Neuronal stem cell (in vitro differentiated cells): ENCODE results near the gene CAMTA1.
"Not testable (repeated sequence)": the region's sequence is repeated elsewhere in the genome, so short reads cannot be mapped to it uniquely, and the experiment has no call there.

ENCODE experiments used
- DNase-seq: peaks from one replicate; pipeline ENCODE4 v3.0.0-alpha.2; 2013; ENCODE audit warnings: low spot score
- H2AFZ ChIP-seq: one replicate; pipeline ENCODE4 v1.6.1; 2013; ENCODE audit warnings: mild to moderate bottlenecking, low read length, inconsistent platforms
- H2AK5ac ChIP-seq: 2 replicates; pipeline ENCODE4 v1.6.1; 2013; ENCODE audit warnings: low read depth, mild to moderate bottlenecking, inconsistent platforms, low read length, moderate library complexity, mixed read lengths
- H2BK120ac ChIP-seq: 2 replicates; pipeline ENCODE4 v1.6.1; 2013; ENCODE audit warnings: low read depth, mild to moderate bottlenecking, inconsistent platforms, low read length, moderate library complexity, mixed read lengths
- H2BK12ac ChIP-seq: one replicate; pipeline ENCODE4 v1.6.1; 2013; ENCODE audit warnings: low read length, inconsistent platforms
- H2BK15ac ChIP-seq: 2 replicates; pipeline ENCODE4 v1.6.1; 2013; ENCODE audit warnings: mild to moderate bottlenecking, low read length, inconsistent platforms, mixed read lengths
- H2BK5ac ChIP-seq: one replicate; pipeline ENCODE4 v1.6.1; 2013; ENCODE audit warnings: inconsistent platforms, mild to moderate bottlenecking, low read length, moderate library complexity
- H3K14ac ChIP-seq: one replicate; pipeline ENCODE4 v1.6.1; 2013; ENCODE audit warnings: low read length, inconsistent platforms
- H3K18ac ChIP-seq: 2 replicates; pipeline ENCODE4 v1.6.1; 2013; ENCODE audit warnings: low read length, inconsistent platforms
- H3K23ac ChIP-seq: 2 replicates; pipeline ENCODE4 v1.6.1; 2013; ENCODE audit warnings: low read depth, mild to moderate bottlenecking, mixed read lengths, low read length, inconsistent platforms; ENCODE audit not compliant: poor library complexity
- H3K27ac ChIP-seq: replicated peaks from 3 replicates; pipeline ENCODE4 v1.5.1; 2013; ENCODE audit warnings: low read length, inconsistent platforms
- H3K27me3 ChIP-seq, 3 experiments: 2 replicates each; pipeline ENCODE4 v1.6.1; 2013; ENCODE audit warnings: low read length in 3 of 3, mild to moderate bottlenecking in 2 of 3, inconsistent platforms in 1 of 3, low read depth in 1 of 3, mixed read lengths in 1 of 3, moderate library complexity in 1 of 3; ENCODE audit not compliant: control insufficient read depth in 3 of 3, insufficient read depth in 3 of 3
- H3K36me3 ChIP-seq, 2 donors: replicated peaks in 1 of 2; 2 replicates each; pipeline ENCODE4 v1.6.1; 2013; ENCODE audit warnings: low read length in 2 of 2; ENCODE audit not compliant: control insufficient read depth in 2 of 2, insufficient read depth in 2 of 2
- H3K4ac ChIP-seq: 2 replicates; pipeline ENCODE4 v1.6.1; 2013; ENCODE audit warnings: inconsistent platforms, mild to moderate bottlenecking, low read length, moderate library complexity
- H3K4me1 ChIP-seq, 2 donors: 1 replicate in 1 of 2; 2 replicates in 1 of 2; pipeline ENCODE4 v1.6.1; 2013; ENCODE audit warnings: low read length in 2 of 2, low read depth in 1 of 2; ENCODE audit not compliant: control insufficient read depth in 2 of 2, insufficient read depth in 1 of 2
- H3K4me2 ChIP-seq: one replicate; pipeline ENCODE4 v1.6.1; 2013; ENCODE audit warnings: mild to moderate bottlenecking, low read length, inconsistent platforms; ENCODE audit not compliant: insufficient read depth, poor library complexity, severe bottlenecking
- H3K4me3 ChIP-seq, 2 donors: 2 replicates each; pipeline ENCODE4 v1.5.1; 2013; ENCODE audit warnings: low read length in 2 of 2, mild to moderate bottlenecking in 2 of 2, inconsistent platforms in 1 of 2, moderate library complexity in 1 of 2
- H3K79me1 ChIP-seq: one replicate; pipeline ENCODE4 v1.6.1; 2013; ENCODE audit warnings: low read depth, mild to moderate bottlenecking, inconsistent platforms, low read length, moderate library complexity
- H3K9ac ChIP-seq: one replicate; pipeline ENCODE4 v1.6.1; 2013; ENCODE audit warnings: mild to moderate bottlenecking, low read depth, low read length, inconsistent platforms; ENCODE audit not compliant: poor library complexity
- H3K9me3 ChIP-seq, 2 donors: replicated peaks in 1 of 2; 2 replicates each; pipeline versions ENCODE3 to v1.6.1; 2013; ENCODE audit warnings: low read length in 2 of 2, mild to moderate bottlenecking in 2 of 2, inconsistent platforms in 1 of 2, low read depth in 1 of 2, mixed read lengths in 1 of 2, moderate library complexity in 1 of 2; ENCODE audit not compliant: control insufficient read depth in 2 of 2, insufficient read depth in 1 of 2
- H4K8ac ChIP-seq: one replicate; pipeline ENCODE4 v1.6.1; 2013; ENCODE audit warnings: low read depth, mild to moderate bottlenecking, inconsistent platforms, low read length, moderate library complexity
- H4K91ac ChIP-seq: one replicate; pipeline ENCODE4 v1.6.1; 2013; ENCODE audit warnings: low read length, low read depth, mild to moderate bottlenecking, inconsistent platforms; ENCODE audit not compliant: poor library complexity
- WGBS, 2 donors: extraction: QIAGEN DNeasy Blood & Tissue Kit; methylation state at CpG; one replicate each; pipeline ENCODE4 v1.1.7; 2013; ENCODE audit warnings: missing lambda C conversion rate in 2 of 2, mixed read lengths in 1 of 2; ENCODE audit not compliant: insufficient read length in 2 of 2, insufficient replicate concordance in 1 of 2; ENCODE audit errors: extremely low coverage in 2 of 2; 5-methylcytosine and 5-hydroxymethylcytosine counted together

CAMTA1 gene

GRCh38 chr1:6921506-6921905, 136.3 kb downstream of the CAMTA1 start:
- H3K9ac ChIP-seq, H2BK5ac ChIP-seq, H3K4ac ChIP-seq, H2AK5ac ChIP-seq, H2BK12ac ChIP-seq, H3K4me2 ChIP-seq, H3K18ac ChIP-seq, H2BK15ac ChIP-seq, H3K14ac ChIP-seq, DNase-seq, H3K23ac ChIP-seq, H3K4me3 ChIP-seq, H2BK120ac ChIP-seq, H4K8ac ChIP-seq, H3K4me1 ChIP-seq, H3K27ac ChIP-seq, H2AFZ ChIP-seq, H3K36me3 ChIP-seq, H4K91ac ChIP-seq, H3K79me1 ChIP-seq: not testable (repeated sequence)
- H3K9me3 ChIP-seq, result peaks cover 0 to 11% of the 10 kb centered on the region in 2 donors
- no CpG with 5 or more reads among the region's 5 CpGs for WGBS, 2 donors
- H3K27me3 ChIP-seq, result peaks cover 0 to 16% (median 0%) of the 10 kb centered on the region in 3 experiments

GRCh38 chr1:6922096-6922931, 137.1 kb downstream of the CAMTA1 start:
- peaks cover 2 to 9% of the 10 kb centered on the region in 2 donors for H3K4me1 ChIP-seq
- no peak overlapping the region for H3K14ac ChIP-seq
- no peak overlapping the region for H4K91ac ChIP-seq
- no peaks in the 10 kb centered on the region for H3K36me3 ChIP-seq
- no peak overlapping the region for H2BK5ac ChIP-seq
- DNase-seq, result no peak
- no peak overlapping the region for H2BK15ac ChIP-seq
- peak overlapping the region; percentile 21 for H2AFZ ChIP-seq
- no peak overlapping the region for H3K27ac ChIP-seq
- peaks cover 0 to 14% (median 0%) of the 10 kb centered on the region in 3 experiments for H3K27me3 ChIP-seq
- no CpG with 5 or more reads among the region's 8 CpGs for WGBS, 2 donors
- no peak overlapping the region for H2BK120ac ChIP-seq
- no peak overlapping the region for H4K8ac ChIP-seq
- H2AK5ac ChIP-seq, result no peak overlapping the region
- H3K9me3 ChIP-seq, result peaks cover 0 to 11% of the 10 kb centered on the region in 2 donors
- no peak overlapping the region for H2BK12ac ChIP-seq
- H3K4me2 ChIP-seq, result no peak overlapping the region
- no peak overlapping the region for H3K18ac ChIP-seq
- H3K4ac ChIP-seq, result no peak overlapping the region
- H3K79me1 ChIP-seq, result no peaks in the 10 kb centered on the region
- no peak overlapping the region for H3K9ac ChIP-seq
- H3K4me3 ChIP-seq, result no peak overlapping the region
- H3K23ac ChIP-seq, result no peak overlapping the region

GRCh38 chr1:6923012-6923411, 137.8 kb downstream of the CAMTA1 start:
- WGBS, 2 donors, result no CpG with 5 or more reads among the region's 5 CpGs
- Histone ChIP-seq H3K18ac (no peak overlapping the region), H3K27ac (no peak overlapping the region), H3K4me2 (no peak overlapping the region), H2AK5ac (no peak overlapping the region), H2BK5ac (no peak overlapping the region), H3K4me1 (peaks cover 2 to 9% of the 10 kb centered on the region in 2 donors), H2BK120ac (no peak overlapping the region), H3K9me3 (peaks cover 0 to 11% of the 10 kb centered on the region in 2 donors), H2AFZ (no peak overlapping the region), H3K27me3 (peaks cover 0 to 14% (median 0%) of the 10 kb centered on the region in 3 experiments), H3K9ac (no peak overlapping the region), H3K36me3 (no peaks in the 10 kb centered on the region), H3K14ac (no peak overlapping the region), H2BK12ac (no peak overlapping the region), H4K8ac (no peak overlapping the region), H3K4ac (no peak overlapping the region), H2BK15ac (no peak overlapping the region), H3K79me1 (no peaks in the 10 kb centered on the region), H3K4me3 (no peak overlapping the region), H3K23ac (no peak overlapping the region), H4K91ac (no peak overlapping the region)
- DNase-seq, result no peak

- Histone ChIP-seq H3K4me1 (peaks cover 2 to 9% of the 10 kb centered on the region in 2 donors), H2BK120ac (no peak overlapping the region), H2AK5ac (no peak overlapping the region), H2BK5ac (no peak overlapping the region), H2AFZ (no peak overlapping the region), H3K18ac (no peak overlapping the region), H3K36me3 (no peaks in the 10 kb centered on the region), H3K23ac (no peak overlapping the region), H3K27me3 (peaks cover 0 to 14% (median 0%) of the 10 kb centered on the region in 3 experiments), H4K8ac (no peak overlapping the region), H2BK12ac (no peak overlapping the region), H3K79me1 (no peaks in the 10 kb centered on the region), H3K4ac (no peak overlapping the region), H2BK15ac (no peak overlapping the region), H3K9me3 (peaks cover 0 to 11% of the 10 kb centered on the region in 2 donors), H3K27ac (no peak overlapping the region), H3K4me2 (no peak overlapping the region), H3K9ac (no peak overlapping the region), H4K91ac (no peak overlapping the region), H3K4me3 (no peak overlapping the region), H3K14ac (no peak overlapping the region)
- no CpG with 5 or more reads among the region's 6 CpGs for WGBS, 2 donors
- DNase-seq, result no peak
Observed at GRCh38 chr1:6923416-6923815, 138.2 kb downstream of the CAMTA1 start.
